Measurements from ENCODE around the gene ZNF354C.

The ZNF354C gene

DNA sequence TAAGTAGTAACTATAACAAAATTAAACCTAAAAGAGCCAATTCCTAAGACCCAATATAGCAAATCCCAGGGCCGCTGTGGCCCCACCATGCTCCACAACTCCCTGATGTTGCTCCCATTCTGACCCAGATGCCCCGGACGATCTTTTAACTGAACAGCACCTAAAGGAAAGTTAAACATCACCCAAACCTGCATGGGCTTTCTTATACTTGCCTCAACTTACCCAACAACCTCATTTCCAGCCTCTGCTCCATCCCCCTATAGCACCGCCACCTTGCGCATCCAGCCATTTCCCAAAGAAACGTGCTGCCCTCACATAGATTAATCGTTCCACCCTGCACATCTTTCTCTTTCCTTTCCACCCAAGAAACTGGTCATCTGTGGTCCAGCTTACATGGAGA, 54.6 kb downstream of the ZNF354C start:
- no peak for DNase-seq

DNA sequence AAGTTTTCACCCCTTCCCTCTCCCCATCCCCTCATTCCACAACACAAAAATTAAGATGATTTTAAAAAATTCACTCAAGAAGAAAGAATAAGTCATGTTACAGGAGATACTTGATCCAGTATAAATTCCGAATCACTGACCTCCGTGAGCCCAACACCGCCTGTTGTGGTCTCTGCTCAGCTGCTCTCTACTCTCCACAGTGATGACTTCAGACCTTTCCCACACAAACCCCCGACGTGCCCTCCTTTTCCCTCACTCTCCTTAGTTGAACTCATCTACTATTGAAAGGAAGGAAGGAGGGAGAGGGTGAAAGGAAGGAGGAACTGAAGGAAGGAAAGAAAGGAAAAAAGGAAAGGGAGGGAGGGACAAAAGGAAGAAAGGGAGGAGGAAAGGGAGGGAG, 55.1 kb downstream of the ZNF354C start:
- no peak for DNase-seq

GRCh38 chr5:179115845-179116524, 55.8 kb downstream of the ZNF354C start:
- no peak for DNase-seq

DNA sequence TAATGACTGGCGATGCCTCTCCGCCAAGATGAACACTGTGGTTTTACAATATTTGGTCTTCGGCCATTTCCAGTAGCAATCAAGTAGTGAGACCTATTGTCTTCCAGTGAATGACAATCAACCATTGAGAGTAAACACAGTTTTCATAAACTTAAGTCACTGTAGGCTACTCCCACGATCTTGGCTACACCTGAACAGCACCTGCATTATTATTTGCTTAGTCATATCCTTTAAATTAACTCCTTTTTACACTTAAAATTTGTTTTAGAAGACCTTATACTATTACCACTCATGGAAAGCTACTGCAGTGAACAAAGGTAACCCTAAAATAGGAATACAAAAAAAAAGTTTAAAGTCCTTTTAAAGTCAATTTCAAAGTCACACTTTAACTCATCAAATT, 58.2 kb downstream of the ZNF354C start:
- no peak for DNase-seq

GRCh38 chr5:179118756-179119414, 58.7 kb downstream of the ZNF354C start:
- no peak for DNase-seq

GRCh38 chr5:179119415-179120170, 59.4 kb downstream of the ZNF354C start:
- no peak for DNase-seq

GRCh38 chr5:179120421-179120861, 60.3 kb downstream of the ZNF354C start:
- DNase-seq = no peak

GRCh38 chr5:179120951-179121666, 60.9 kb downstream of the ZNF354C start:
- DNase-seq = no peak

DNA sequence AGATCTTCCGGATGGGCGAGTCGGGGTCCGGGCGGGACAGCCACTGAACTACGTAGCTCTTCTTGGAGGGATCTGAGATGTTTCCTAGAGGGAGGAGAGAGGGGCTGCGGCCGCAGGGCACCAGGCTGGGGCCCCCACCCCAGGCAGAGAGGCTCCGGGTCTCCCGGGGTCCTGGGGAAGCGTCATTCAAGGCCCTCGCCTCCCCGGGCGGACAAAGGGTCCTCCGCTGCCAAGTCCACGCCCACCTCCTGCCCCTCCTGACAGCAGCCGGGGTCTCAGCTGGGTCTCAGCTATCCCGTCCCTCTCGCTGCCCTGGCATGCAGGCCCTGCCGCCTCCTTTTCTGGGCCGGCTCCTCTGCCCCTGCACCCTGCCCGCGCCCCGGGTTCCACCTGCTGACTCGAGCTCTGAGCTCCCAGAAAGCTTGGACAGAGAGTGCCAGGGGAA, 61.5 kb downstream of the ZNF354C start:
- no peak for DNase-seq

DNA sequence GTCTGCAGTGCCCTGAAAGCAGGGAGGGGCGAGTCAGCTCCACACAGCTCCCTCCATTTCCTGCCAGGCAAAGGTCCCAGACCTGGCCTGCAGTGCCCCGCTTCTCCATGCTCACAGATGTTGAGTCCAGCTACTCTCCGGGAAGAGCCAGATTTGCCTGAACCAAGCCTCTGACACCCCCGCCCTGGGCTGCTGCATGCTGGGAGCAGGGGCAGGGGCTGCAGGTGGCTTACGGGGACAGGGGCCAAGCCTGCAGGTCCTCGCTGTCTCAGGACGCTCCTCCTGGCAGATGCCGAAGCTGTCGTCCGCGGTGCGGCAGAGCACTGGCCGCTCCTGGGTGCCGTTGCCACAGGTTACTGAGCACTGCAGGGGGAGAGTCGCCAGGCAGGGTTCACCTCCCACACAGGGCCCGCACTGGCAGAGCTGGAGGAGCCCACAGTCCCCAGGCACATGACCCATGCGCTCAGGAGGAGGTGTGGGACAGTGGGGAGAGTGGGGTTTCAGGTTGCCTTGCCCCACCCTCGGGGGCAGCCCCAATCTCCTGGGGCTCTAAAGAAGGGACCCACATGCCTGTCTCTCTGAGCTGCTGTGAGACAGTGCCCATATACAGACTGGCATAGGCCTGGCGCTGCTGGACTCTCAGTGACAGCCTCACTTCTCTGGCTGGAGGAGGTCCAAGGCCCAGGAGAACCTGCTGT, 62.4 kb downstream of the ZNF354C start:
- DNase-seq = no peak

DNA sequence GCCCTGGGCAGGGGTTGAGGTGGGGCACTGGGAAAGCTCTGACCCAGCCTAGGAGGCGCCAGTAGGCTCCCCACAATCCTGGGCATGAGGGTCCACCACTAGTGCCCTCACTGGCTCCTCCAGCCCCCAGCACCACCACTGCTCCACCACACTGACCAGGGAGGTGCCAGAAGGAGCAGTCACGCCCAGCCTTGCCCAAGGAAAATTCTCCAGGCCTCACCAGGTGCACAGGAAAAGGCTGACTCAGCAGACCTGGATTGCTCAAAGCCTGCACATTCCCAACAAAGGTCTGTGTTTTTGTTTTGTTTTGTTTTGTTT, 62.9 kb downstream of the ZNF354C start:
- no peak for DNase-seq

GRCh38 chr5:179123491-179124272, 63.5 kb downstream of the ZNF354C start:
- DNase-seq = no peak

GRCh38 chr5:179124273-179124852, 64.2 kb downstream of the ZNF354C start:
- DNase-seq = no peak

GRCh38 chr5:179124853-179125788, 64.9 kb downstream of the ZNF354C start:
- DNase-seq = no peak

DNA sequence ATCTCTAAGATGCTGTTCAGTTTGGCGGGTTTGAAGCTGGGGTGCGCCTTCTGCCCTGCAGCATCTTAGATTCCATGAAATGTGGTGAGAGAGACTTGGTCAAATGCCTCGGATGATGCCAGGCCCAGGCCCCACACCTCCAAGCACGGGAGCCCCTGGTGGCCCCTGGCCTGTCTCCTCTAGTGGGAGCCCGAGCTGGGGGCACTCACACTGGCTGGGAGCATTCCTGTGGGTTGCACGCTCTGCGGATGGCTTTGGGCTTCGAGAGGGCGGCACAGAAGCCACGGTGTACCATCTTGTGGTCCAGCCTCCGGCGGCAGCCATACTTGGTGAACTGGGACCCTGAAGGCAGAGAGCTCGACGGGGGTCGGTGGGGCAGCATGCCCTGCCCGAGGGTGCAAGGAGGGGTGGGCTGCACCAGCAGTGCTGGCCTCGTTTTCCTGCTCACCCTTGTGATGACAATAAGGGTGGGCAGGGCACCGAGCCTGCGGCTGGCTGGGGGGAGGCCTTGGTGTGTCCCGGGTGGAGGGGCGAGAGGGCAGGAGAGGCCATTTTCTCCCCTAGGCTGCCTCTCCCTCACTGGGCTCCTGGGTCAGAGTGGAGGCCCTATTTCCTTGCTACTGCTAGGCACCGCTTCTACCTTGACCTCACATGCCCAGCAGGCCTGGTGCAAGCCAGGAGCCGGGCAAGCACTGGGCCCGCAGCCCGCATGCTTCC, 65.8 kb downstream of the ZNF354C start:
- no peak for DNase-seq

- no peak for DNase-seq
These were observed 66.4 kb downstream of the ZNF354C start for GRCh38 chr5:179126506-179126991.

GRCh38 chr5:179127136-179128040, 67.2 kb downstream of the ZNF354C start:
- DNase-seq = no peak

- DNase-seq = no peak
These were observed 67.8 kb downstream of the ZNF354C start for GRCh38 chr5:179128041-179128365.

GRCh38 chr5:179128976-179129375, 68.8 kb downstream of the ZNF354C start:
- no peak for DNase-seq
